ENCODE results near the gene IRF1. TPM values are rescaled to one million over a fixed set of nuclear protein-coding genes. Genes with fewer than 3 reads are reported as not detected.
A peak's percentile ranks its signal among the peaks of the same experiment; 100 is the strongest.
"Not testable (repeated sequence)": the region's sequence is repeated elsewhere in the genome, so short reads cannot be mapped to it uniquely, and the experiment has no call there.

The IRF1 gene
- total RNA-seq, 4 donors from 2014 or later: 40.8 to 86.9 (median 65.5) TPM

- intact Hi-C loops (cut with DNase I; ENCODE audit: low total_unique reads) (no loop called here), in situ Hi-C loops (cut with MboI; ENCODE audit: low pct_ligation_motif_present in 1 of 4, low pct_unique_long_range_greater_than_20kb in 1 of 4, low sequenced_read_pairs in 3 of 4) (no loop called here)
- peak; percentile 26 for DNase-seq
- peaks cover 27 to 49% (median 31%) of the 10 kb centered on the region in 4 donors for H3K4me1 ChIP-seq
- TF ChIP-seq POLR2AphosphoS5 (IDR thresholded peaks at IDR 0.05) (no peak), POLR2A (IDR thresholded peaks at IDR 0.05) (no peak), CTCF (IDR thresholded peaks at IDR 0.05) (no peak)
- H3K4me3 ChIP-seq: no peak overlapping the region
- H3K27ac ChIP-seq: peak overlapping the region in 3 of 4 donors; percentile 12 to 100 (median 98)
- peaks cover 0 to 45% (median 33%) of the 10 kb centered on the region in 4 donors for H3K36me3 ChIP-seq
- H3K27me3 ChIP-seq: no peaks in the 10 kb centered on the region
- 64 to 74% methylated on average over 4 to 6 of the region's 6 CpGs for WGBS, 2 donors (ENCODE audit: low coverage in 1 of 2)
- H3K9me3 ChIP-seq: no peaks in the 10 kb centered on the region
Measured at GRCh38 chr5:132485641-132486317, 4.8 kb downstream of the IRF1 start.

- intact Hi-C loops (cut with DNase I; ENCODE audit: low total_unique reads); H3K9me3 ChIP-seq; in situ Hi-C loops (cut with MboI; ENCODE audit: low pct_ligation_motif_present in 1 of 4, low pct_unique_long_range_greater_than_20kb in 1 of 4, low sequenced_read_pairs in 3 of 4); H3K27me3 ChIP-seq; H3K4me3 ChIP-seq: not testable (repeated sequence)
- Histone ChIP-seq H3K36me3 (peaks cover 0 to 45% (median 33%) of the 10 kb centered on the region in 4 donors), H3K27ac (peak overlapping the region in 1 of 4 donors; percentile 100), H3K4me1 (peaks cover 27 to 49% (median 31%) of the 10 kb centered on the region in 4 donors)
- WGBS, 2 donors (ENCODE audit: low coverage in 1 of 2): 82 to 93% methylated on average over 5 to 12 of the region's 12 CpGs
- peak; percentile 6 for DNase-seq
Measured at GRCh38 chr5:132484876-132485640, 5.5 kb downstream of the IRF1 start.

- no peaks in the 10 kb centered on the region for H3K27me3 ChIP-seq
- H3K27ac ChIP-seq: no peak overlapping the region
- TF ChIP-seq POLR2A (IDR thresholded peaks at IDR 0.05) (no peak), POLR2AphosphoS5 (IDR thresholded peaks at IDR 0.05) (no peak), EP300 (IDR thresholded peaks at IDR 0.05; ENCODE audit: low read depth) (no peak), CTCF (IDR thresholded peaks at IDR 0.05) (no peak)
- intact Hi-C loops (cut with DNase I; ENCODE audit: low total_unique reads) (no loop called here), in situ Hi-C loops (cut with MboI; ENCODE audit: low pct_ligation_motif_present in 1 of 4, low pct_unique_long_range_greater_than_20kb in 1 of 4, low sequenced_read_pairs in 3 of 4) (no loop called here)
- peak; percentile 7 for DNase-seq
- peaks cover 24 to 50% (median 30%) of the 10 kb centered on the region in 4 donors for H3K4me1 ChIP-seq
- no peak overlapping the region for H3K4me3 ChIP-seq
- 72% methylated on average over 3 of the region's 3 CpGs; no CpG with 5 or more reads in 1 of the 2 donors for WGBS, 2 donors (ENCODE audit: low coverage in 1 of 2)
- H3K9me3 ChIP-seq: no peaks in the 10 kb centered on the region
- H3K36me3 ChIP-seq: peaks cover 0 to 45% (median 33%) of the 10 kb centered on the region in 4 donors
Measured at GRCh38 chr5:132484391-132484725, 6.2 kb downstream of the IRF1 start.

GRCh38 chr5:132483661-132484390 lies 6.7 kb downstream of the IRF1 start:
- TF ChIP-seq EP300 (IDR thresholded peaks at IDR 0.05; ENCODE audit: low read depth): no peak
- no peak for TF ChIP-seq CTCF (IDR thresholded peaks at IDR 0.05)
- no peak for TF ChIP-seq POLR2AphosphoS5 (IDR thresholded peaks at IDR 0.05)
- no peak for TF ChIP-seq POLR2A (IDR thresholded peaks at IDR 0.05)
- H3K4me1 ChIP-seq: peaks cover 20 to 50% (median 29%) of the 10 kb centered on the region in 4 donors
- H3K36me3 ChIP-seq: peaks cover 0 to 45% (median 33%) of the 10 kb centered on the region in 4 donors
- 84 to 88% methylated on average over 3 to 7 of the region's 7 CpGs for WGBS, 2 donors (ENCODE audit: low coverage in 1 of 2)
- H3K9me3 ChIP-seq: no peaks in the 10 kb centered on the region
- intact Hi-C loops (cut with DNase I; ENCODE audit: low total_unique reads): no loop called here
- in situ Hi-C loops (cut with MboI; ENCODE audit: low pct_ligation_motif_present in 1 of 4, low pct_unique_long_range_greater_than_20kb in 1 of 4, low sequenced_read_pairs in 3 of 4): no loop called here
- no peaks in the 10 kb centered on the region for H3K27me3 ChIP-seq
- H3K27ac ChIP-seq: no peak overlapping the region
- DNase-seq: peak; percentile 6
- no peak overlapping the region for H3K4me3 ChIP-seq

Measured in transverse colon (tissue), 4 donors.